ENCODE data around the gene OLFML2A. TPM values are rescaled to one million over a fixed set of nuclear protein-coding genes. Genes with fewer than 3 reads are reported as not detected.
"Not testable (repeated sequence)": the region's sequence is repeated elsewhere in the genome, so short reads cannot be mapped to it uniquely, and the experiment has no call there.

OLFML2A gene
- total RNA-seq, 1 donor from 2014 or later: 1.6 TPM

GRCh38 chr9:124846467-124846866 lies 69.5 kb downstream of the OLFML2A start:
- FAIRE-seq; DNase-seq (ENCODE audit: low spot score in 2 of 2): not testable (repeated sequence)

- FAIRE-seq (no peak), DNase-seq (ENCODE audit: low spot score in 2 of 2) (no peak)
Observed at GRCh38 chr9:124846969-124847368, 70.0 kb downstream of the OLFML2A start.

GRCh38 chr9:124849801-124850200 lies 72.9 kb downstream of the OLFML2A start:
- DNase-seq (ENCODE audit: low spot score in 2 of 2) (no peak), FAIRE-seq (no peak)

GRCh38 chr9:124852121-124852828 lies 75.3 kb downstream of the OLFML2A start:
- no peak for FAIRE-seq
- no peak for DNase-seq (ENCODE audit: low spot score in 2 of 2)

GRCh38 chr9:124852829-124853531 lies 76.0 kb downstream of the OLFML2A start, which contains the start of gene WDR38:
Gene WDR38 (plus strand): TSS chr9:124853460. CDS start chr9:124853532, 72 bp downstream.
- FAIRE-seq: no peak

GRCh38 chr9:124853605-124854143 lies 76.7 kb downstream of the OLFML2A start:
- FAIRE-seq: no peak
- no peak for DNase-seq (ENCODE audit: low spot score in 2 of 2)

More at GRCh38 chr9:124852829-124853531, 76.0 kb downstream of the OLFML2A start, which contains the start of gene WDR38:
- peak; percentile 86 to 92 for DNase-seq (ENCODE audit: low spot score in 2 of 2)

- no peak for DNase-seq (ENCODE audit: low spot score in 2 of 2)
- no peak for FAIRE-seq
Observed at GRCh38 chr9:124854161-124854560, 77.2 kb downstream of the OLFML2A start.

GRCh38 chr9:124854822-124855221 lies 77.9 kb downstream of the OLFML2A start:
- DNase-seq (ENCODE audit: low spot score in 2 of 2) (no peak), FAIRE-seq (no peak)

GRCh38 chr9:124855566-124855943 lies 78.6 kb downstream of the OLFML2A start:
- FAIRE-seq: no peak
- DNase-seq (ENCODE audit: low spot score in 2 of 2): no peak

- DNase-seq (ENCODE audit: low spot score in 2 of 2) (no peak), FAIRE-seq (no peak)
Observed at GRCh38 chr9:124855944-124856765, 79.2 kb downstream of the OLFML2A start.

GRCh38 chr9:124857533-124858162 lies 80.7 kb downstream of the OLFML2A start:
- DNase-seq (ENCODE audit: low spot score in 2 of 2) (no peak), FAIRE-seq (no peak)

GRCh38 chr9:124858330-124859046 lies 81.6 kb downstream of the OLFML2A start:
- DNase-seq (ENCODE audit: low spot score in 2 of 2) (no peak), FAIRE-seq (no peak)

GRCh38 chr9:124859803-124860581 lies 83.1 kb downstream of the OLFML2A start:
- no peak for FAIRE-seq
- no peak for DNase-seq (ENCODE audit: low spot score in 2 of 2)

- DNase-seq (ENCODE audit: low spot score in 2 of 2) (no peak), FAIRE-seq (no peak)
Observed at GRCh38 chr9:124860582-124861341, 83.8 kb downstream of the OLFML2A start.

GRCh38 chr9:124861342-124862229 lies 84.7 kb downstream of the OLFML2A start, which contains the start of the genes ARPC5L and RPL35:
Gene ARPC5L (plus strand): TSS chr9:124862130. CDS start chr9:124869291, 7,161 bp downstream.
Gene RPL35 (minus strand): TSS chr9:124861957. CDS start chr9:124861912, 45 bp downstream.
- no peak for FAIRE-seq
- DNase-seq (ENCODE audit: low spot score in 2 of 2): peak; percentile 99

- DNase-seq (ENCODE audit: low spot score in 2 of 2) (no peak), FAIRE-seq (no peak)
Observed at GRCh38 chr9:124863371-124863871, 86.5 kb downstream of the OLFML2A start.
